GM12865 (cell line): Measurements from ENCODE around the gene NPM1.

Experiments
- DNase-seq: peaks from one replicate; pipeline ENCODE4 v3.0.0; 2010; ENCODE audit warnings: low read depth
- H3K4me3 ChIP-seq: 2 replicates; pipeline ENCODE4 v1.5.1; 2011; ENCODE audit warnings: mild to moderate bottlenecking, low read depth, low read length, control low read depth
- CTCF ChIP-seq: IDR thresholded peaks from 2 replicates; pipeline ENCODE4 v1.5.1; 2011; ENCODE audit warnings: low read length, control low read depth, low read depth, inconsistent platforms; ENCODE audit not compliant: insufficient read depth; ENCODE audit errors: missing control alignments

Gene NPM1

GRCh38 chr5:171436804-171437285 is 49.2 kb downstream of the NPM1 start:
- no peak for TF ChIP-seq CTCF
- no peak overlapping the region for H3K4me3 ChIP-seq
- no peak for DNase-seq

GRCh38 chr5:171437286-171437821 is 49.7 kb downstream of the NPM1 start:
- DNase-seq: no peak
- no peak overlapping the region for H3K4me3 ChIP-seq
- TF ChIP-seq CTCF: no peak

GRCh38 chr5:171438738-171439137 is 51.1 kb downstream of the NPM1 start:
- no peak for DNase-seq
- H3K4me3 ChIP-seq: no peak overlapping the region
- no peak for TF ChIP-seq CTCF

- no peak for DNase-seq
- no peak overlapping the region for H3K4me3 ChIP-seq
- TF ChIP-seq CTCF: no peak
Observed at GRCh38 chr5:171441246-171441791, 53.7 kb downstream of the NPM1 start.

GRCh38 chr5:171442287-171443042 is 54.8 kb downstream of the NPM1 start:
- no peak for TF ChIP-seq CTCF
- DNase-seq: peak; percentile 15
- no peak overlapping the region for H3K4me3 ChIP-seq

GRCh38 chr5:171444582-171444981 is 56.9 kb downstream of the NPM1 start:
- DNase-seq: no peak
- no peak for TF ChIP-seq CTCF
- H3K4me3 ChIP-seq: no peak overlapping the region
